ENCODE data around the gene NFE2L1. TPM values are rescaled to one million over a fixed set of nuclear protein-coding genes. Genes with fewer than 3 reads are reported as not detected.

The NFE2L1 gene
- total and polyA plus RNA-seq, 9 of the 15 experiments (the other 6 are each of a cell fraction or from before 2014, with no cell fraction given), result 2.0 to 68.6 (median 39.7) TPM

DNA sequence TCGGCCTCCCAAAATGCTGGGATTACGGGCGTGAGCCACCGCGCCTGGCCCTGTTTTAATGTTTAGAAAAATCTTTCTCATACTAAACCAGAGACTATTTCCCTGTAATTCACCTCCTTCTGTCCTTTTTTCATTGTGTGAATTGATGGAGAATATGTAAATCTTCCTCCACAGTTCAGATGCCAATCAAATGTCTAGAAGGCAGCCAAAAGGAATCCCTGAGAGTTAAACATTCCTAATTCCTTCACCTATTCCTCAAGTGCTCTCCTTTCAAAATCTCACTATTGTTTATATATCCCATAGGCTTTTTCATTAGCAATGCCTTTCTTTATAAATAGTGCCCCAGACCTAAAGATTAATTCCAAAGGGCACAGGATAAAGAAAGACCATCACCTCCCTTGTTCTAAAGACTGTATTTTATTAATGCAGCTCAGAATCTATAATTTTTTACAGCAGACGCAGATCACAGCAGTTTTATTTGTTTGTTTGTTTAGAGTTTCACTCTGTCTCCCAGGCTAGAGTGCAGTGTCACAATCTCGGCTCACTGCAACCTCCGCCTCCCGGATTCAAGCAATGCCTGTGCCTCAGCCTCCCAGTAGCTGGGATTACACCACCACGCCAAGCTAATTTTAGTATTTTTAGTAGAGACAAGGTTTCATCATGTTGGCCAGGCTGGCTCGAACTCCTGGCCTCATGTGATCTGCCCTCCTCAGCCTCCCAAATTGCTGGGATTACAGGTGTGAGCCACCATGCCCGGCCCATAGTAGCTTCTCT lies 41.0 kb upstream of the NFE2L1 start:
- Histone ChIP-seq H3K27ac (ENCODE audit: extremely low read depth, low read depth, low read length) (no peak overlapping the region), H3K9me1 (ENCODE audit: control insufficient read depth, insufficient read depth, low read length) (no peaks in the 10 kb centered on the region), H3K27me3 (ENCODE audit: control insufficient read depth in 2 of 2, insufficient read depth in 2 of 2, low read length in 2 of 2) (no peaks in the 10 kb centered on the region), H3K4me3 (no peak overlapping the region), H3K4me2 (ENCODE audit: insufficient read depth, low read length) (no peak overlapping the region), H3K9ac (ENCODE audit: insufficient read depth in 1 of 2, low read depth in 2 of 2, low read length in 2 of 2) (no peak overlapping the region), H3K36me3 (ENCODE audit: control insufficient read depth, insufficient read depth, low read length) (no peaks in the 10 kb centered on the region), H2AFZ (ENCODE audit: low read depth, low read length) (no peak overlapping the region), H3K9me3 (replicated peaks; ENCODE audit: control insufficient read depth, insufficient read depth, low read depth, low read length) (no peaks in the 10 kb centered on the region; the same call in 1 of the 2 replicates), H4K20me1 (replicated peaks; ENCODE audit: control insufficient read depth, insufficient read depth, low read length) (no peaks in the 10 kb centered on the region), H3K4me1 (replicated peaks in 1 of 2; ENCODE audit: control insufficient read depth in 2 of 2, insufficient read depth in 2 of 2, low read length in 2 of 2) (peaks cover 21 to 23% of the 10 kb centered on the region in 2 experiments), H3K79me2 (ENCODE audit: control insufficient read depth, insufficient read depth, low read length) (no peaks in the 10 kb centered on the region)
- intact Hi-C loops (cut with micrococcal nuclease), result no loop called here
- 62% methylated on average over 12 of the region's 12 CpGs for WGBS (ENCODE audit: insufficient coverage, low coverage, missing lambda C conversion rate)
- BruUV-seq (replicated peaks), result no TSS peak
- no peak for DNase-seq (ENCODE audit: extremely low read depth in 1 of 4, low spot score in 3 of 4)
- CTCF ChIA-PET (ENCODE audit: low intra/inter-chr PET ratio), result no interaction called here
- no peak for FAIRE-seq
- POLR2A ChIA-PET, result interaction anchor here (0.7 kb wide), 1 partner anchor 60 kb away, joined by 3 read pairs; no protein-coding TSS in a partner anchor
- TF ChIP-seq NFIX (CRISPR knock-in tag; IDR thresholded peaks at IDR 0.05; ENCODE audit: low read depth) (no peak), ZKSCAN8 (CRISPR knock-in tag; IDR thresholded peaks at IDR 0.05) (no peak), NRF1 (conservative IDR thresholded peaks at IDR 0.05 in 1 of 2, IDR thresholded peaks at IDR 0.05 in 1 of 2) (no peak), ZNF395 (CRISPR knock-in tag; IDR thresholded peaks at IDR 0.05) (no peak), ETV6 (IDR thresholded peaks at IDR 0.05; ENCODE audit: borderline replicate concordance in 1 of 2, low read depth in 2 of 2, low read length in 1 of 2) (no peak), ETV6 (CRISPR knock-in tag; IDR thresholded peaks at IDR 0.05; ENCODE audit: borderline replicate concordance) (no peak), PBX2 (CRISPR knock-in tag; IDR thresholded peaks at IDR 0.05; ENCODE audit: low read depth) (no peak), PBX2 (tag; conservative IDR thresholded peaks at IDR 0.05; ENCODE audit: low read depth) (no peak), TEAD2 (tag; IDR thresholded peaks at IDR 0.05) (no peak)
- TF ChIP-seq, protein P1, sequence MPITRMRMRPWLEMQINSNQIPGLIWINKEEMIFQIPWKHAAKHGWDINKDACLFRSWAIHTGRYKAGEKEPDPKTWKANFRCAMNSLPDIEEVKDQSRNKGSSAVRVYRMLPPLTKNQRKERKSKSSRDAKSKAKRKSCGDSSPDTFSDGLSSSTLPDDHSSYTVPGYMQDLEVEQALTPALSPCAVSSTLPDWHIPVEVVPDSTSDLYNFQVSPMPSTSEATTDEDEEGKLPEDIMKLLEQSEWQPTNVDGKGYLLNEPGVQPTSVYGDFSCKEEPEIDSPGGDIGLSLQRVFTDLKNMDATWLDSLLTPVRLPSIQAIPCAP (CRISPR knock-in tag; IDR thresholded peaks at IDR 0.05; ENCODE audit: borderline replicate concordance), result no peak
- TF ChIP-seq, protein P2, sequence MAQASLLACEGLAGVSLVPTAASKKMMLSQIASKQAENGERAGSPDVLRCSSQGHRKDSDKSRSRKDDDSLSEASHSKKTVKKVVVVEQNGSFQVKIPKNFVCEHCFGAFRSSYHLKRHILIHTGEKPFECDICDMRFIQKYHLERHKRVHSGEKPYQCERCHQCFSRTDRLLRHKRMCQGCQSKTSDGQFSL (CRISPR knock-in tag; IDR thresholded peaks at IDR 0.05), result no peak
- TF ChIP-seq, protein P2 (tag; IDR thresholded peaks at IDR 0.05), result no peak
- in situ Hi-C loops (cut with MboI), result no loop called here
- no peak for ATAC-seq
